Upper lobe of left lung (tissue), 6 donors: ENCODE data around the gene RBM28. TPM values are rescaled to one million over a fixed set of nuclear protein-coding genes. Genes with fewer than 3 reads are reported as not detected.

Experiments used
- ATAC-seq, 2 donors: fragments of 200-7000 bp; cut with Tn5 transposase; one replicate each; pipeline ENCODE4 v1.9.1; 2022; ENCODE audit warnings: mild to moderate bottlenecking in 2 of 2, moderate library complexity in 2 of 2; ENCODE audit not compliant: low FRiP score in 2 of 2
- DNase-seq, 2 donors: peaks; one replicate each; pipeline ENCODE4 v3.0.0-alpha.2; 2019 to 2020
- H3K27ac ChIP-seq, 4 donors: fragments of 200-600 bp; sonication (generic); one replicate each; pipeline ENCODE4 v1.5.1; 2016 to 2019
- H3K27me3 ChIP-seq, 4 donors: fragments of 200-600 bp; sonication (generic); one replicate each; pipeline ENCODE4 v1.5.1; 2017 to 2019
- H3K36me3 ChIP-seq, 4 donors: fragments of 200-600 bp; sonication (generic); one replicate each; pipeline ENCODE4 v1.5.1; 2016 to 2019
- H3K4me1 ChIP-seq, 4 donors: fragments of 200-600 bp; sonication (generic); one replicate each; pipeline ENCODE4 v1.5.1; 2018 to 2019
- H3K4me3 ChIP-seq, 4 donors: fragments of 200-600 bp; sonication (generic); one replicate each; pipeline ENCODE4 v1.5.1; 2017 to 2019; ENCODE audit warnings: mild to moderate bottlenecking in 2 of 4, moderate library complexity in 1 of 4
- H3K9me3 ChIP-seq, 4 donors: fragments of 200-600 bp; sonication (generic); one replicate each; pipeline ENCODE4 v1.5.1; 2018 to 2019
- CTCF ChIP-seq, 6 experiments: fragments of 450-650 bp in 4 of 6; fragments of 200-600 bp in 2 of 6; sonication (generic) in 2 of 6; IDR thresholded peaks; one replicate each; pipeline ENCODE4 v1.5.1; 2016 to 2019; ENCODE audit warnings: antibody characterized with exemption in 6 of 6
- EP300 ChIP-seq, 4 donors: sonication (generic); formaldehyde crosslinking; IDR thresholded peaks; one replicate each; pipeline ENCODE4 v1.5.1; 2017; ENCODE audit warnings: antibody characterized with exemption in 4 of 4, control low read depth in 2 of 4
- POLR2A ChIP-seq, 4 donors: fragments of 450-650 bp; IDR thresholded peaks; one replicate each; pipeline ENCODE4 v1.5.1; 2016 to 2017; ENCODE audit warnings: antibody characterized with exemption in 4 of 4, mild to moderate bottlenecking in 2 of 4
- POLR2AphosphoS5 ChIP-seq, 2 donors: sonication (generic); formaldehyde crosslinking; IDR thresholded peaks; one replicate each; pipeline ENCODE4 v1.5.1; 2017; ENCODE audit warnings: antibody characterized with exemption in 2 of 2
- WGBS, 2 donors: methylation state at CpG; one replicate each; pipeline ENCODE4 v1.1.5; 2017 to 2018; 5-methylcytosine and 5-hydroxymethylcytosine counted together
- total RNA-seq, 6 donors: library from RNA; depleted of rRNA in 4 of 6; stranded (reverse); fragments of >200 nt in 4 of 6; gene quantifications; one replicate each; pipeline versions ENCODE4 v1.1.0 to v1.2.1, GENCODE V29; 2016 to 2021
- donor health status: DM: no; HTN: no; CAD: no; lungs with moderate emphysema.
- donor health status: DM: no; HTN: yes; CAD: no; lungs with severe emphysema.

RBM28 gene
- total RNA-seq, 6 donors from 2014 or later = 20.1 to 108 (median 29.4) TPM

GRCh38 chr7:128373606-128374005, 29.9 kb upstream of the RBM28 start:
- ATAC-seq = no peak
- TF ChIP-seq EP300 (IDR thresholded peaks at IDR 0.05) (no peak), POLR2AphosphoS5 (IDR thresholded peaks at IDR 0.05) (no peak), CTCF (IDR thresholded peaks at IDR 0.05) (no peak), POLR2A (IDR thresholded peaks at IDR 0.05) (no peak)
- WGBS, 2 donors = 70 to 72% methylated on average over 2 of the region's 2 CpGs

GRCh38 chr7:128370491-128370890, 26.8 kb upstream of the RBM28 start:
- H3K36me3 ChIP-seq = no peaks in the 10 kb centered on the region
- ATAC-seq = no peak
- H3K27me3 ChIP-seq = no peaks in the 10 kb centered on the region
- no peak overlapping the region for H3K27ac ChIP-seq
- TF ChIP-seq EP300 (IDR thresholded peaks at IDR 0.05) (no peak), POLR2AphosphoS5 (IDR thresholded peaks at IDR 0.05) (no peak), CTCF (IDR thresholded peaks at IDR 0.05) (no peak), POLR2A (IDR thresholded peaks at IDR 0.05) (no peak)
- no peak overlapping the region for H3K4me3 ChIP-seq
- DNase-seq = no peak
- H3K9me3 ChIP-seq = no peaks in the 10 kb centered on the region
- WGBS, 2 donors = 84 to 89% methylated on average over 4 of the region's 4 CpGs
- H3K4me1 ChIP-seq = no peaks in the 10 kb centered on the region

More at GRCh38 chr7:128373606-128374005, 29.9 kb upstream of the RBM28 start:
- Histone ChIP-seq H3K27me3 (no peaks in the 10 kb centered on the region), H3K4me1 (no peaks in the 10 kb centered on the region), H3K27ac (no peak overlapping the region), H3K4me3 (no peak overlapping the region), H3K9me3 (no peaks in the 10 kb centered on the region), H3K36me3 (no peaks in the 10 kb centered on the region)
- no peak for DNase-seq

GRCh38 chr7:128366986-128367385, 23.3 kb upstream of the RBM28 start:
- Histone ChIP-seq H3K27ac (no peak overlapping the region), H3K4me3 (no peak overlapping the region), H3K4me1 (peaks cover 2 to 4% (median 2%) of the 10 kb centered on the region in 4 donors), H3K27me3 (no peaks in the 10 kb centered on the region), H3K9me3 (no peaks in the 10 kb centered on the region), H3K36me3 (no peaks in the 10 kb centered on the region)
- TF ChIP-seq CTCF (IDR thresholded peaks at IDR 0.05) (no peak), POLR2AphosphoS5 (IDR thresholded peaks at IDR 0.05) (no peak), POLR2A (IDR thresholded peaks at IDR 0.05) (no peak), EP300 (IDR thresholded peaks at IDR 0.05) (no peak)
- DNase-seq (no peak), ATAC-seq (no peak)

- Histone ChIP-seq H3K4me3 (no peak overlapping the region), H3K9me3 (no peaks in the 10 kb centered on the region), H3K27me3 (no peaks in the 10 kb centered on the region), H3K4me1 (peaks cover 7 to 11% (median 7%) of the 10 kb centered on the region in 4 donors), H3K27ac (no peak overlapping the region), H3K36me3 (no peaks in the 10 kb centered on the region)
- DNase-seq = no peak
- ATAC-seq = no peak
- TF ChIP-seq POLR2AphosphoS5 (IDR thresholded peaks at IDR 0.05) (no peak), CTCF (IDR thresholded peaks at IDR 0.05) (no peak), POLR2A (IDR thresholded peaks at IDR 0.05) (no peak), EP300 (IDR thresholded peaks at IDR 0.05) (no peak)
- WGBS, 2 donors = 38 to 50% methylated on average over 1 of the region's 1 CpG
Observed at GRCh38 chr7:128366300-128366699, 22.6 kb upstream of the RBM28 start.

GRCh38 chr7:128365432-128365831, 21.7 kb upstream of the RBM28 start:
- DNase-seq (no peak), ATAC-seq (no peak)
- Histone ChIP-seq H3K9me3 (no peaks in the 10 kb centered on the region), H3K36me3 (no peaks in the 10 kb centered on the region), H3K4me1 (peaks cover 15 to 20% (median 16%) of the 10 kb centered on the region in 4 donors), H3K27ac (no peak overlapping the region), H3K4me3 (no peak overlapping the region), H3K27me3 (peaks cover 0 to 6% (median 0%) of the 10 kb centered on the region in 4 donors)
- WGBS, 2 donors = 86% methylated on average over 2 of the region's 2 CpGs
- TF ChIP-seq POLR2AphosphoS5 (IDR thresholded peaks at IDR 0.05) (no peak), POLR2A (IDR thresholded peaks at IDR 0.05) (no peak), EP300 (IDR thresholded peaks at IDR 0.05) (no peak), CTCF (IDR thresholded peaks at IDR 0.05) (no peak)
